ENCODE results near the gene CCDC87. TPM values are rescaled to one million over a fixed set of nuclear protein-coding genes. Genes with fewer than 3 reads are reported as not detected.

Gene CCDC87
- total and polyA plus RNA-seq, 2 experiments from 2014 or later, result 0.53 TPM; not detected in 1

DNA sequence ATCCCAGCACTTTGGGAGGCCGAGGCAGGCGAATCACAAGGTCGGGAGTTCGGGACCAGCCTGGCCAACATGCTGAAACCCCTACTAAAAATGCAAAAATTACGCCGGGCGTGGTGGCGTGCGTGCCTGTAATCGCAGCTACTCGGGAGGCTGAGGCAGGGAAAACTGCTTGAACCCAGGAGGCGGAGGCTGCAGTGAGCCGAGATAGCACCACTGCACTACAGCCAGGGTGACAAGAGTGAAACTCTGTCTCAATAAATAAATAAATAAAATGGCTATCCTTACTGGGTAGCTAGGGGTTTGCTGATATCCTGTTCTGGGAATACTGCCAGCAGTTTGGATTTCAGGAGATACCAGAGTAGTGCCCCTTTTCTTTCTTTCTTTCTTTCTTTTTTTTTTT lies 21.2 kb upstream of the CCDC87 start:
- TF ChIP-seq EZH2phosphoT487 (IDR thresholded peaks at IDR 0.05; ENCODE audit: low read depth, severe bottlenecking, unreplicated experiment), result no peak
- TF ChIP-seq EZH2 (IDR thresholded peaks at IDR 0.05; ENCODE audit: borderline replicate concordance), result no peak
- TF ChIP-seq, protein P1, sequence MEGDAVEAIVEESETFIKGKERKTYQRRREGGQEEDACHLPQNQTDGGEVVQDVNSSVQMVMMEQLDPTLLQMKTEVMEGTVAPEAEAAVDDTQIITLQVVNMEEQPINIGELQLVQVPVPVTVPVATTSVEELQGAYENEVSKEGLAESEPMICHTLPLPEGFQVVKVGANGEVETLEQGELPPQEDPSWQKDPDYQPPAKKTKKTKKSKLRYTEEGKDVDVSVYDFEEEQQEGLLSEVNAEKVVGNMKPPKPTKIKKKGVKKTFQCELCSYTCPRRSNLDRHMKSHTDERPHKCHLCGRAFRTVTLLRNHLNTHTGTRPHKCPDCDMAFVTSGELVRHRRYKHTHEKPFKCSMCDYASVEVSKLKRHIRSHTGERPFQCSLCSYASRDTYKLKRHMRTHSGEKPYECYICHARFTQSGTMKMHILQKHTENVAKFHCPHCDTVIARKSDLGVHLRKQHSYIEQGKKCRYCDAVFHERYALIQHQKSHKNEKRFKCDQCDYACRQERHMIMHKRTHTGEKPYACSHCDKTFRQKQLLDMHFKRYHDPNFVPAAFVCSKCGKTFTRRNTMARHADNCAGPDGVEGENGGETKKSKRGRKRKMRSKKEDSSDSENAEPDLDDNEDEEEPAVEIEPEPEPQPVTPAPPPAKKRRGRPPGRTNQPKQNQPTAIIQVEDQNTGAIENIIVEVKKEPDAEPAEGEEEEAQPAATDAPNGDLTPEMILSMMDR (IDR thresholded peaks at IDR 0.05; ENCODE audit: poor library complexity), result no peak
- H3K9me2 ChIP-seq (replicated peaks; ENCODE audit: insufficient read depth), result no peaks in the 10 kb centered on the region
- H4K20me1 ChIP-seq (ENCODE audit: insufficient read depth, poor library complexity, severe bottlenecking), result peaks cover 22% of the 10 kb centered on the region
- peaks cover 6% of the 10 kb centered on the region for H3K4me1 ChIP-seq (ENCODE audit: insufficient read depth)
- no peak overlapping the region for H3K4me3 ChIP-seq
- H3K79me2 ChIP-seq, result peaks cover 33% of the 10 kb centered on the region
- H3K27me3 ChIP-seq, result no peaks in the 10 kb centered on the region
- no peak overlapping the region for H3K27ac ChIP-seq
- no peak for DNase-seq (ENCODE audit: low spot score)
- no peaks in the 10 kb centered on the region for H3K9me3 ChIP-seq (ENCODE audit: low read depth)
- 92% methylated on average over 13 of the region's 13 CpGs for WGBS (ENCODE audit: low lambda C conversion rate, missing lambda C conversion rate)
- no peak overlapping the region for H2AFZ ChIP-seq
- no peaks in the 10 kb centered on the region for H3K36me3 ChIP-seq (replicated peaks; ENCODE audit: insufficient read depth, low read depth)
- H3K4me2 ChIP-seq, result no peak overlapping the region

DNA sequence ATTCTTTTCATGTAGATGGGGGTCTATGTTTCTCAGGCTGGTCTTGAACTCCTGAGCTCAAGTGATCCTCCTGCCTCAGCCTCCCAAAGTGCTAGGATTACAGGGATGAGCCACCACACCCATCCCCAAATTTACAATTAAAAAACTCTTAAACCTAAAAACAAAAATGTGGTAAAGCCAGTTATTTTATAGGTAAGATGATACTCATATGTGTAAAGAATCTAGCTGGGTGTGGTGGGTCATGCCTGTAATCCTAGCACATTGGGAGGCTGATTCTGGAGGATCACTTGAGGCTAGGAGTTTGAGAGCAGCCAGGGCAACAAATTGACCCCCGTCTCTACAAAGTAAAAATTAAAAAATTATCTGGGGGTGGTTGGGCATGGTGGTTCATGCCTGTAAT lies 19.6 kb upstream of the CCDC87 start:
- Histone ChIP-seq H4K20me1 (ENCODE audit: insufficient read depth, poor library complexity, severe bottlenecking) (peaks cover 6% of the 10 kb centered on the region), H3K9me3 (ENCODE audit: low read depth) (no peaks in the 10 kb centered on the region), H2AFZ (no peak overlapping the region), H3K9me2 (replicated peaks; ENCODE audit: insufficient read depth) (no peaks in the 10 kb centered on the region), H3K27ac (no peak overlapping the region), H3K4me1 (ENCODE audit: insufficient read depth) (peaks cover 11% of the 10 kb centered on the region), H3K27me3 (no peaks in the 10 kb centered on the region), H3K79me2 (peaks cover 17% of the 10 kb centered on the region), H3K36me3 (replicated peaks; ENCODE audit: insufficient read depth, low read depth) (no peaks in the 10 kb centered on the region), H3K4me3 (no peak overlapping the region), H3K4me2 (no peak overlapping the region)
- TF ChIP-seq EZH2 (IDR thresholded peaks at IDR 0.05; ENCODE audit: borderline replicate concordance) (no peak), EZH2phosphoT487 (IDR thresholded peaks at IDR 0.05; ENCODE audit: low read depth, severe bottlenecking, unreplicated experiment) (no peak)
- TF ChIP-seq, protein P1 (IDR thresholded peaks at IDR 0.05; ENCODE audit: poor library complexity), result no peak
- DNase-seq (ENCODE audit: low spot score), result no peak
- 86% methylated on average over 1 of the region's 1 CpG for WGBS (ENCODE audit: low lambda C conversion rate, missing lambda C conversion rate)

DNA sequence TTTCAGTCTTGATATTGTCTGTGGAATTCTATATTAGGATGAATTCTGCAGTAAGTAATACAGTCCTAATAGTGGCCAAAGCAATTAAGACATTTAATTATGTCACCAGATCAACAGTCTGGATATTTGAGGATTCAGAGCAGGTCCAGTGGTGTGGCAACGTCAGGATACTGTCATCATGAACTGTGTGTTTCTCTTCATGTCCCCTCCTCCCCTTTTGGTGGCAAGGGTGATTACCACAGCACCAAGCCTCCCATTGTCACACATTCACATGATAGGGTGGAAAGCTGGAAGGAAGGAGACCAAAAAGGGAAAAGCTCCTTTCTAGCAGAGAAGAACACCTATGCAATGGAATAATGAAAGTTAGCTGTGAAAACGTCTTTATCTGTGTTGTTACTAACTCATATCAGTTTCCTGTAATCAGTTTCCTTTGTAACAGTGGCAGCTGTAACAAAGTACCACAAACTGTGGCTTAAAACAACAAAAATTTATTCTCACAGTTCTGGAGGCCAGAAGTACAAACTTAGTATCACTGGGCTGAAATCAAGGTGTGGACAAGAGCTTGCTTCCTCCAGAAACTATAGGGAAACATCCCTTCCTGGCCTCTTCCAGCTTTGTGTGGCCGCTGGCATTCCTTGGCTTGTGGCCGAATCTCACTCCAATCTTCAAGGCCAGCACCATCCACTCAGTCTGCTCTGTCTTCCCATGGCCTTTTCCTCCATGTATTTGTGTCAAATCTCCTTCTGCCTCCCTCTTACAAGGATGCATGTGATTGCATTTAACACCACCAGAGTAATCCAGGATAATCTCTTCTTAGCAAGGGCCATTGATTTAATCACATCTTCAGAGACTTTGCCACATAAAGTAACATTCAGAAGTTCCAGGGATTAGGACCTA lies 17.1 kb upstream of the CCDC87 start:
- Histone ChIP-seq H3K27me3 (no peaks in the 10 kb centered on the region), H3K4me2 (no peak overlapping the region), H2AFZ (no peak overlapping the region), H3K9me3 (ENCODE audit: low read depth) (no peaks in the 10 kb centered on the region), H3K36me3 (replicated peaks; ENCODE audit: insufficient read depth, low read depth) (no peaks in the 10 kb centered on the region), H4K20me1 (ENCODE audit: insufficient read depth, poor library complexity, severe bottlenecking) (no peaks in the 10 kb centered on the region), H3K4me3 (no peak overlapping the region), H3K4me1 (ENCODE audit: insufficient read depth) (peaks cover 7% of the 10 kb centered on the region), H3K79me2 (no peaks in the 10 kb centered on the region), H3K9me2 (replicated peaks; ENCODE audit: insufficient read depth) (no peaks in the 10 kb centered on the region), H3K27ac (no peak overlapping the region)
- WGBS (ENCODE audit: low lambda C conversion rate, missing lambda C conversion rate), result 75% methylated on average over 4 of the region's 4 CpGs
- TF ChIP-seq, protein P1 (IDR thresholded peaks at IDR 0.05; ENCODE audit: poor library complexity), result no peak
- TF ChIP-seq EZH2phosphoT487 (IDR thresholded peaks at IDR 0.05; ENCODE audit: low read depth, severe bottlenecking, unreplicated experiment), result no peak
- no peak for TF ChIP-seq EZH2 (IDR thresholded peaks at IDR 0.05; ENCODE audit: borderline replicate concordance)
- no peak for DNase-seq (ENCODE audit: low spot score)

All from hepatocyte (in vitro differentiated cells).